Measurements from ENCODE around the gene BAIAP2. TPM values are rescaled to one million over a fixed set of nuclear protein-coding genes. Genes with fewer than 3 reads are reported as not detected.

BAIAP2 gene
- total and polyA plus RNA-seq, 2 experiments from 2014 or later, result 27.1 to 49.7 TPM

DNA sequence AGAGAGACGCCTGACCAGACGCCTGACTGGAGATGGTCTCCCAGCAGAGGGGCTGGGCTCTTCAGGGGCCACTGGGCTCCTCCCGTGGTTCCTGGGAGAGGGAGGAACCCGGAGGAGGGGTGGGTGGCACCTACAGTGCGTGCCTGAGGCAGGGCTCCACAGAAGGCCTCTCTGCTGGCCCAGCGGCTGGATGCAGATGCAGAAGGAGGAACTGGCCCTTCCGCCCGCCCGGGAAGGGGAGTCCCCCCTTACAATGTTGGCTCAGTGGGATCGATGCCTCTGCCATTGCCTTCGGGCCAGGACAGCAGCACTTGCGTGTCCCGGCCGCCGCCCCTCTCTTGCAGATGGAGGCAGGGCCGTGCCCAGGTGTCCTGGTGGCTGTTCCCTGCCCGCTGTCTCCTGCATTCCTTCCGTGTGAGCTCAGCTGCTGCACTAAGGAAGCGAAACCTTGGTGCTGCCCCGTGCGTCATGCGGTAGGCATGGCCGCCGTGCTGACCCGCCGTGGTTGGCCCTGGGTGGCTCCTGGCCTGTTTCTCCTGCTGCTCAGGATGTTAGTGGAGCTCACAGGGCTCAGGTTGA lies 15.1 kb downstream of the BAIAP2 start:
- Histone ChIP-seq H3K79me2 (peaks cover 63% of the 10 kb centered on the region), H3K36me3 (replicated peaks; ENCODE audit: insufficient read depth, low read depth) (no peaks in the 10 kb centered on the region), H3K27ac (no peak overlapping the region), H3K4me3 (no peak overlapping the region), H3K9me3 (ENCODE audit: low read depth) (no peaks in the 10 kb centered on the region), H4K20me1 (ENCODE audit: insufficient read depth, poor library complexity, severe bottlenecking) (peaks cover 10% of the 10 kb centered on the region), H2AFZ (no peak overlapping the region), H3K27me3 (no peaks in the 10 kb centered on the region), H3K4me2 (no peak overlapping the region), H3K4me1 (ENCODE audit: insufficient read depth) (peaks cover 7% of the 10 kb centered on the region), H3K9me2 (replicated peaks; ENCODE audit: insufficient read depth) (no peaks in the 10 kb centered on the region)
- TF ChIP-seq EZH2 (IDR thresholded peaks at IDR 0.05; ENCODE audit: borderline replicate concordance), result no peak
- no peak for TF ChIP-seq EZH2phosphoT487 (IDR thresholded peaks at IDR 0.05; ENCODE audit: low read depth, severe bottlenecking, unreplicated experiment)
- TF ChIP-seq, protein P1, sequence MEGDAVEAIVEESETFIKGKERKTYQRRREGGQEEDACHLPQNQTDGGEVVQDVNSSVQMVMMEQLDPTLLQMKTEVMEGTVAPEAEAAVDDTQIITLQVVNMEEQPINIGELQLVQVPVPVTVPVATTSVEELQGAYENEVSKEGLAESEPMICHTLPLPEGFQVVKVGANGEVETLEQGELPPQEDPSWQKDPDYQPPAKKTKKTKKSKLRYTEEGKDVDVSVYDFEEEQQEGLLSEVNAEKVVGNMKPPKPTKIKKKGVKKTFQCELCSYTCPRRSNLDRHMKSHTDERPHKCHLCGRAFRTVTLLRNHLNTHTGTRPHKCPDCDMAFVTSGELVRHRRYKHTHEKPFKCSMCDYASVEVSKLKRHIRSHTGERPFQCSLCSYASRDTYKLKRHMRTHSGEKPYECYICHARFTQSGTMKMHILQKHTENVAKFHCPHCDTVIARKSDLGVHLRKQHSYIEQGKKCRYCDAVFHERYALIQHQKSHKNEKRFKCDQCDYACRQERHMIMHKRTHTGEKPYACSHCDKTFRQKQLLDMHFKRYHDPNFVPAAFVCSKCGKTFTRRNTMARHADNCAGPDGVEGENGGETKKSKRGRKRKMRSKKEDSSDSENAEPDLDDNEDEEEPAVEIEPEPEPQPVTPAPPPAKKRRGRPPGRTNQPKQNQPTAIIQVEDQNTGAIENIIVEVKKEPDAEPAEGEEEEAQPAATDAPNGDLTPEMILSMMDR (IDR thresholded peaks at IDR 0.05; ENCODE audit: poor library complexity), result no peak
- WGBS (ENCODE audit: low lambda C conversion rate, missing lambda C conversion rate), result 91% methylated on average over 24 of the region's 26 CpGs
- DNase-seq (ENCODE audit: low spot score), result no peak

DNA sequence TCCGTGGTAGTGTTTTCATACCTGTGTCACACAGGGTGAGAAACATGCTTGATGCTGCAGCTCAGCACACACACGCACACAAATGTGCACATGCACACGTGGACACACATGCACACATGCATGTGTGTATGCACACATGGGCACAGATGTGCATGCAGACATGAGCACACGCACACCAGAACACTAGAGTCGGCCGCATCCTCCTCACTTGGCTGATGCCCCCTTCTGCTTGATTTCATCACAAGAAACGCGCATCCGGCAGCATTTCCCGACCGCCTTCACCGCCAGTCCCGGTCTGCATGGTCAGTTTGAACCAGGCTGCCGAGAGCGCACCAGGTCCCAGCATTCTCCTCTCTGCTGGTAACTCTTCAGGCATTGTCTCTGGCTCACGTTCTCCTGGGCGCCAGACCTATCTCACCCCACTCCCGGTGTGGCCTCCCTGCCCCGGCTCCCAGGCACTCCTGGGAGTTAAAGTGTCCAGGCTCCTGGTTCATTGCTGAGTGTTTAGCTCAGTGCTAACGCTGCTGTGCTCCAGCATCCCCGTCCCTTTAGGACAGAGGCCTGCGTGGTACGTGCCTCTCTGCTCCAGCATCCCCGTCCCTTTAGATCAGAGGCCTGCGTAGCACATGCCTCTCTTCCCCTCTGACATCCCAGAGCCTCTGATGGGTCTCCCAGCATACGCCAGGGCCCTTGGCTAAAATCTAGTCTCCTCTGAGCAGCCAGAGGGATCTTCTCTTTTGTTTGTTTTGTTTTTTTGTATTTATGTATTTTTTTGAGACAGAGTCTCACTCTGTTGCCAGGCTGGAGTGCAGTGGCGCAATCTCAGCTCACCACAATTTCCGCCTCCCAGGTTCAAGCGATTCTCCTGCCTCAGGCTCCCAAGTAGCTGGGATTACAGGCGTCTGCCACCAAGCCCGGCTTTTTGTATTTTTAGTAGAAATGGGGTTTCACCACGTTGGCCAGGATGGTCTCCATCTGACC lies 16.0 kb downstream of the BAIAP2 start:
- H3K4me2 ChIP-seq, result no peak overlapping the region
- WGBS (ENCODE audit: low lambda C conversion rate, missing lambda C conversion rate), result 89% methylated on average over 31 of the region's 32 CpGs

DNA sequence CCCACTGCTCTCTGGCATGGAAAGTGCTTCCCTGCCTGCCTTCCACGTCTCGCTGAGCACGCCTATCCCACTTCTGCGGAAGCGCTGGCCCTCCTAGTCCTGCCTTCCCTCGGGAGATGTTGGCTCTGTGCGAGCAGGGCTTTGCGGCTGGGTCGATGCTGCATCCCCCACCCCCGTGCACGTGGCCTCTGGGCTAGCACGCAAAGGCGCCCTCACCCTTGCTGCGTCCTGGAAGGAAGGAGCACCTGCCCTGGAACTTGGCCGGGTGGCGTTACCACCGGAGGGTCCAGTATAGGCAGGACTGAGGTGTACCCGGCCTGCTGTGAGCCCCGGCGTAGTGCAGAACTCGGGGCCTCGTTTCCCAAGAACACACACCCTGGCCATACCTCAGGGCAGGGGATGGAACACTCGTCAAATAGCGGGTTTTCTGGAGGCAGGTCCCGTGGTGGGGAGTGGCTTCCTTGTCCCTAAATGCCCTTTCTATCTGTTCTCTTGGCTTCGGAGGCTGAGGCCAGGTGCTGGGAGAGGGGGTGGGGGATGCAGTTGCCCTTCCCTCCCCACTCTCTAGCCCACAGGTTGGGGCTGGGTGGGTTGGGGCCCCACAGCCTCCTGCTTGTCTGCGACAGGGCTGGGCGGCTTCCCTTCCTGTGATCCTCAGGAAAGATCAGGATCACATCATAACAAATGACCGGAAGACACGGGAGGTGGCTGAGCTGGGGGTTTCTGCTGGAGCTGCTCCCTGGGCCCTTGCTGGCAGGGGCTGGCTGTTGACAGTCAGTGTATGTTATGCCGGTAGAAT lies 17.4 kb downstream of the BAIAP2 start:
- Histone ChIP-seq H3K4me3 (no peak overlapping the region), H3K27me3 (no peaks in the 10 kb centered on the region), H3K27ac (no peak overlapping the region), H3K9me3 (ENCODE audit: low read depth) (no peaks in the 10 kb centered on the region), H3K4me1 (ENCODE audit: insufficient read depth) (peaks cover 8% of the 10 kb centered on the region), H2AFZ (no peak overlapping the region), H4K20me1 (ENCODE audit: insufficient read depth, poor library complexity, severe bottlenecking) (peaks cover 4% of the 10 kb centered on the region), H3K9me2 (replicated peaks; ENCODE audit: insufficient read depth) (no peaks in the 10 kb centered on the region), H3K36me3 (replicated peaks; ENCODE audit: insufficient read depth, low read depth) (no peaks in the 10 kb centered on the region), H3K79me2 (peaks cover 40% of the 10 kb centered on the region), H3K4me2 (no peak overlapping the region)
- no peak for DNase-seq (ENCODE audit: low spot score)
- TF ChIP-seq, protein P1 (IDR thresholded peaks at IDR 0.05; ENCODE audit: poor library complexity), result no peak
- 80% methylated on average over 30 of the region's 31 CpGs for WGBS (ENCODE audit: low lambda C conversion rate, missing lambda C conversion rate)

More for the DNA sequence above, 16.0 kb downstream of the BAIAP2 start:
- H4K20me1 ChIP-seq (ENCODE audit: insufficient read depth, poor library complexity, severe bottlenecking), result peaks cover 4% of the 10 kb centered on the region
- peaks cover 54% of the 10 kb centered on the region for H3K79me2 ChIP-seq
- no peaks in the 10 kb centered on the region for H3K9me3 ChIP-seq (ENCODE audit: low read depth)
- no peaks in the 10 kb centered on the region for H3K27me3 ChIP-seq
- no peaks in the 10 kb centered on the region for H3K36me3 ChIP-seq (replicated peaks; ENCODE audit: insufficient read depth, low read depth)
- no peaks in the 10 kb centered on the region for H3K4me1 ChIP-seq (ENCODE audit: insufficient read depth)
- H2AFZ ChIP-seq, result no peak overlapping the region
- no peak overlapping the region for H3K4me3 ChIP-seq
- no peak for DNase-seq (ENCODE audit: low spot score)
- H3K9me2 ChIP-seq (replicated peaks; ENCODE audit: insufficient read depth), result no peaks in the 10 kb centered on the region
- no peak overlapping the region for H3K27ac ChIP-seq
- TF ChIP-seq, protein P1 (IDR thresholded peaks at IDR 0.05; ENCODE audit: poor library complexity), result no peak
- TF ChIP-seq EZH2phosphoT487 (IDR thresholded peaks at IDR 0.05; ENCODE audit: low read depth, severe bottlenecking, unreplicated experiment) (no peak), EZH2 (IDR thresholded peaks at IDR 0.05; ENCODE audit: borderline replicate concordance) (no peak)

Measured in hepatocyte (in vitro differentiated cells).